MG63 (cell line): Measurements from ENCODE around the gene ZNF805. TPM values are rescaled to one million over a fixed set of nuclear protein-coding genes. Genes with fewer than 3 reads are reported as not detected.
"Not testable (repeated sequence)": the region's sequence is repeated elsewhere in the genome, so short reads cannot be mapped to it uniquely, and the experiment has no call there.

ENCODE experiments used
- DNase-seq: peaks from one replicate; pipeline ENCODE4 v3.0.0-alpha.2; 2020
- H3K27me3 ChIP-seq: fragments of 250-450 bp; sonication (Bioruptor Pico); 2 replicates; pipeline ENCODE4 v1.5.1; 2020; ENCODE audit warnings: mild to moderate bottlenecking, moderate library complexity
- H3K36me3 ChIP-seq: fragments of 250-450 bp; sonication (Bioruptor Pico); 2 replicates; pipeline ENCODE4 v1.5.1; 2020; ENCODE audit warnings: mild to moderate bottlenecking, moderate library complexity
- H3K4me3 ChIP-seq: fragments of 250-450 bp; sonication (Bioruptor Pico); 2 replicates; pipeline ENCODE4 v1.5.1; 2020; ENCODE audit warnings: mild to moderate bottlenecking, moderate library complexity
- H3K9me3 ChIP-seq: fragments of 250-450 bp; sonication (Bioruptor Pico); 2 replicates; pipeline ENCODE4 v1.5.1; 2020; ENCODE audit warnings: mild to moderate bottlenecking, moderate library complexity
- total RNA-seq: library from RNA; depleted of rRNA; stranded (reverse); fragments of >200 nt; shearing (Covaris generic); gene quantifications from 2 replicates; pipeline ENCODE4 v1.2.3, GENCODE V29; 2014; ENCODE audit warnings: low replicate concordance

The ZNF805 gene
- total RNA-seq, 1 experiment from 2014 or later, result 12.7 TPM

DNA sequence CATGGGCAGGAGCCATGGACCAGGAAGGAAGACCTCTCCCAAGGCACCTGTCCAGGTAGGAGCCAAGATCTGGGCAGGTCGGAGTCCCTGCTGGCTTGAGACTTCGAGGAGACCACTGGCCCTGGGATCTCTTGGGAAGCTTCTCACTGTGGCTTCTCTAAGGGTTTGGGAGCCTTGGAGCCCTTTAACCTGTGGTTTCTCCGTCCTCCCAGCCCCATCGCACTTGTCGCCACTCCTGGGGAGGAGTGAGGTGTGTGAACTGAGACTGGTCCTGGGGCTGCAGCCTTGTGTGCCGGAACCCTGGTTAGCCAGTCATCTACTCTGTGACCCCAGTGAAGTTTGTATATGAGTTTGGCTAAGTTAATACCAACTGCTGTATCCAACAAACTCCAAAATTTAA is 8.2 kb downstream of the ZNF805 start:
- DNase-seq, result no peak
- H3K4me3 ChIP-seq, result no peak overlapping the region
- H3K9me3 ChIP-seq, result no peaks in the 10 kb centered on the region
- no peaks in the 10 kb centered on the region for H3K27me3 ChIP-seq
- peaks cover 84% of the 10 kb centered on the region for H3K36me3 ChIP-seq

GRCh38 chr19:57249329-57249728 is 8.9 kb downstream of the ZNF805 start:
- H3K27me3 ChIP-seq, result no peaks in the 10 kb centered on the region
- peaks cover 87% of the 10 kb centered on the region for H3K36me3 ChIP-seq
- no peak for DNase-seq
- H3K9me3 ChIP-seq, result no peaks in the 10 kb centered on the region
- no peak overlapping the region for H3K4me3 ChIP-seq

GRCh38 chr19:57253767-57254166 is 13.3 kb downstream of the ZNF805 start:
- H3K4me3 ChIP-seq, H3K27me3 ChIP-seq, H3K9me3 ChIP-seq: not testable (repeated sequence)
- H3K36me3 ChIP-seq, result peaks cover 67% of the 10 kb centered on the region
- peak; percentile 18 for DNase-seq

DNA sequence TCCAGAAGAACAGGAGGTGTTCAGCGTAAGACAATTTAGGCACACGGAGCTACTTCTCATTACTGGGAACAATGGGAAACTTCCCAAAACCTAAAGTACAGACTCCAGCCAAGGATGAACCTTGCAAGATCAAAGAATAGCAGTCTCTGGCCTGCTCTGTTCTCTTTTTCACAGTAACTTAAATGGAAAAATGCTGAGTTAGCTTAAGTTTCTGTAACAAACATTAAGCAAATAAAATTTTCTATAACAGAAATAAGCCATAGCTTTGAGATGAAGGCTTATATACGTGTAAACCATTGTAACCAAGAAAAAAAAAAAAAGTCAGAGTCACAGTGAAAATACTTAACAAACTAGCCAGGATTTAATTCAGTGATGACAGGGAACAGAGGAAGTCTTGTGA is 21.6 kb downstream of the ZNF805 start:
- Histone ChIP-seq H3K9me3 (no peaks in the 10 kb centered on the region), H3K4me3 (no peak overlapping the region), H3K36me3 (peaks cover 45% of the 10 kb centered on the region), H3K27me3 (no peaks in the 10 kb centered on the region)
- no peak for DNase-seq

GRCh38 chr19:57263244-57263741 is 22.9 kb downstream of the ZNF805 start:
- DNase-seq, result no peak
- H3K9me3 ChIP-seq, result no peaks in the 10 kb centered on the region
- no peak overlapping the region for H3K4me3 ChIP-seq
- peaks cover 45% of the 10 kb centered on the region for H3K36me3 ChIP-seq
- no peaks in the 10 kb centered on the region for H3K27me3 ChIP-seq

DNA sequence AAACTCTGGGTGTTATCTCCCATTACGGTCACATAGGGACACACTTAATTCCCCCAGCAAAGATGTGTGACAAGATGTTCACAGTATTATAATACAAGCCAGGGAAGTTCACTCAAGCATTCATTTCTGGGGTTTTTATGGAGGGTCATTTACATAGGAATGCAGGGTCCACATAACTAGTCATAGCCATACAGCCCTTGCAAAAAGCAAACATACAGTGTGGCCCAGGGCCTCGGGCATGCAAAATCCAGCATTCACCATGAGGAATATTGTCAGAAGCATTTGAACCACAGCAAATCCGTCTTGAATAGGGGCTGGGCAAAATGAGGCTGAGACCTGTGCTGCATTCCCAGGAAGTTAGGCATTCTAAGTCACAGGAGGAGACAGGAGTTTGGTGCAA is 26.9 kb downstream of the ZNF805 start:
- Histone ChIP-seq H3K9me3 (no peaks in the 10 kb centered on the region), H3K36me3 (peaks cover 12% of the 10 kb centered on the region), H3K27me3 (no peaks in the 10 kb centered on the region), H3K4me3 (no peak overlapping the region)
- DNase-seq, result no peak

- DNase-seq, result no peak
These were observed 29.3 kb downstream of the ZNF805 start for GRCh38 chr19:57269515-57270250.

DNA sequence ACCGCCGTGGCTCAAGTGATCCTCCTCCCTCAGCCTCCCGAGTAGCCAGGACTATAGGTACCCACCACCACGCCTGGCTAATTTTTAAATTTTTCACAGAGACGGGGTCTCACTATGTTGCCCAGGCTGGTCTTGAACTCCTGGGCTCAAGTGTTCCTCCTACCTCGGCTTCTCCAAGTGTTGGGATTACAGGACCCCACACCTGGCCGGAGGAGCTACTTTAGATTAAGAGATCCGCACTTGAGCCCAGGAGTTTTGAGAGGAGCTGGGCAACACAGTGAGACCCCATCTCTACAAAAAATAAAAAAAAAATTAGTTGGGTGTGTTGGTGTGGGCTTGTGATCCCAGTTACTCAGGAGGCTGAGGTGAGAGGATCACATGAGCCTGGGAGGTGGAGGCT is 30.8 kb downstream of the ZNF805 start:
- DNase-seq, result no peak
- H3K4me3 ChIP-seq, result no peak overlapping the region
- no peaks in the 10 kb centered on the region for H3K9me3 ChIP-seq
- H3K36me3 ChIP-seq, result peaks cover 4% of the 10 kb centered on the region
- H3K27me3 ChIP-seq, result no peaks in the 10 kb centered on the region

More at GRCh38 chr19:57269515-57270250, 29.3 kb downstream of the ZNF805 start:
- Histone ChIP-seq H3K27me3 (no peaks in the 10 kb centered on the region), H3K9me3 (no peaks in the 10 kb centered on the region), H3K36me3 (peaks cover 4% of the 10 kb centered on the region), H3K4me3 (no peak overlapping the region)

- Histone ChIP-seq H3K36me3 (peaks cover 4% of the 10 kb centered on the region), H3K9me3 (no peaks in the 10 kb centered on the region), H3K27me3 (no peaks in the 10 kb centered on the region), H3K4me3 (no peak overlapping the region)
- no peak for DNase-seq
These were observed 32.6 kb downstream of the ZNF805 start for GRCh38 chr19:57273014-57273413.

- no peaks in the 10 kb centered on the region for H3K9me3 ChIP-seq
- no peak for DNase-seq
- no peak overlapping the region for H3K4me3 ChIP-seq
- peaks cover 13% of the 10 kb centered on the region for H3K36me3 ChIP-seq
- H3K27me3 ChIP-seq, result no peaks in the 10 kb centered on the region
These were observed 36.0 kb downstream of the ZNF805 start for GRCh38 chr19:57276430-57276829.

DNA sequence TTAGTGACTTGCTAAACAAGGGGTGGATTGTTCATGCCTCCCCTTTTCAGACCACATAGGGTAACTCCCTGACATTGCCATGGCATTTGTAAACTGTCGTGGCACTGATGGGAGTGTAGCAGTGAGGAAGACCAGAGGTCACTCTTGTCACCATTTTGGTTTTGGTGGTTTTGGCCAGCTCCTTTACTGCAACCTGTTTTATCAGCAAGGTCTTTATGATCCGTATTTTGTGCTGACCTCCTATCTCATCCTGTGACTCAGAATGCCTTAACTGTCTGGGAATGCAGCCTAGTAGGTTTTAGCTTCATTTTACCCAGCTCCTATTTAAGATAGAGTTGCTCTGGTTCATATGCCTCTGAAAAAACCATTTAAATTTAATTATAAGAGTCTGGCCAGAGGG is 38.0 kb downstream of the ZNF805 start:
- not testable (repeated sequence) for H3K4me3 ChIP-seq, DNase-seq
- H3K36me3 ChIP-seq, result peaks cover 29% of the 10 kb centered on the region

DNA sequence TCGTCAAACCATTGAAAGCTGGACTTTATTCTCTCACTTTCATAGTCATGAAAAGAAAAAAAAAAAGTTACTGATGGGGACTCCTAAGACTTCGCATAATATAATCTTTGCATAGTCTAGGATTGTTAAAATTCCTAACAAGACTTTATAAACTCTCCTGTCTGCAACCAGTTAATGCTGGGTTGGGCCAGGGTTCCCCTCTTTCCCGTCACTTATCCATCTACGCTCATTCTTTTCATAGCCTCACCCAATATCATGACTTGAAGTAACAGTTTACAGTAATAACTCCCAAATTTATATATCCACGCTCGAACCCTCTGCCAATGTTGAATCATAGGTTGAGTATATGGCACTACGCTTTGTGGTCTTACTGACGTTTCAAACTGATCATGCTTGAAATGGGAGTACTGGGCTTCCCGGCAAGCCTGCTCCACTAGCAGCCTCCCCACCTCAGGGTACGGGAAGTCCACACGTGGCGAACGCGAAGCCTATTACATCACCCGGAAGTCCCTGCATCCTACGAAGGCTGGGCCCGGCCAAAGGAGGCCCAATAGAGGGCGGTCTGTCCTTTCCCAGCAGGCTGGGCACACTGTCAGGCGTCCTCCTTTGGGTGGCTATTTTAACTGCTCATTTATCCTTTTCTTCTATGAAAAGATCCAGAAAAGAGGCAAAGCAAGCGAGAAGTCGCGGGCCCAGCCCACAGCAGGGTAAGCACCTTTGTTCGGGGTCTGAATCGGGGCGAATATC is 39.2 kb downstream of the ZNF805 start:
- H3K36me3 ChIP-seq, result peaks cover 35% of the 10 kb centered on the region
- DNase-seq, result peak; percentile 96
- H3K27me3 ChIP-seq, result no peaks in the 10 kb centered on the region
- peak overlapping the region; percentile 78 for H3K4me3 ChIP-seq
- no peaks in the 10 kb centered on the region for H3K9me3 ChIP-seq

More for the DNA sequence above, 38.0 kb downstream of the ZNF805 start:
- H3K9me3 ChIP-seq, H3K27me3 ChIP-seq: not testable (repeated sequence)

DNA sequence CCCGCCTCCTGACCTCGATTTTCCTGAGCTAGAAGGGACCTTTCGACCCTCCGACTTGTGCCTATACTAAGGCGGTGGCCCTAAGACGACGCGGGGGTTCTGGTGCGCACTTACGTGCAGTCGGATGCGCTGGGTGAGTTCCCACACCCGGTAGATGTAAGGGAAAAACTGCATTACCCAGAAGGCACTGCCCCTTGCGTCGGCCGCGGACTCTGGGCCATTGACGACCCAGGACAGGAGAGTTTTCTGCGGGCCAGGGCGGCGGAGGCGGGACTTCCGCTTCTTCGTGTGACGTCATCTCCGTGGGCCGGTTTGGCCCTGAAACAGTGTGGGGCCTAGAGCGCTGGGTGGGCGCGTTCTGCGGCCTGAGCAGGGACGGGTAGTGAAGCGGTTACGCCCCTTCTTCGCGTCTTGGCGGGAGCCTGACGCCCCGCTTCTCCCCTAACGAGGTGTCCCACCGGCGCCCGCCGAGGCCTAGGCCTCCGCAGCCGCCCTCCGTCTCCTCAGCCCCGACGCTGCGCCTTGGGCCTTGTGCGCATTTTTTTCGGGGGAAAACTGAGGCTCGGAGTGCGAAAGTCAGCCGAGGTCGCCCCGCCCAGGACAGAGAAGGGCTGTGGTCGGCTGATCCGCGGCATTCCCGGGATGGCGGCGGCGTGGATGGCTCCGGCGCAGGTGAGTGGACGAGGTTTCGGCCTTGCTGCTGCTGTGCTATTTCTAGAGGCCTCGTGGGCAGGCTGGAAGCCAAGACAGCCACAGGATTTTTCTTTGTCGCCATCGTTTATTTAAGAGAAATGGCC is 39.9 kb downstream of the ZNF805 start, which contains the start of gene ZNF460:
Gene ZNF460 (plus strand): TSS at position 321 of the 797 bp plus-strand sequence. CDS start 322 bp downstream, at position 643.
- DNase-seq, result peak; percentile 97
- no peaks in the 10 kb centered on the region for H3K27me3 ChIP-seq
- peak within 1 kb of the TSS; percentile 78 for H3K4me3 ChIP-seq
- peaks cover 42% of the 10 kb centered on the region for H3K36me3 ChIP-seq
- H3K9me3 ChIP-seq, result no peaks in the 10 kb centered on the region; the same call in 1 of the 2 replicates

DNA sequence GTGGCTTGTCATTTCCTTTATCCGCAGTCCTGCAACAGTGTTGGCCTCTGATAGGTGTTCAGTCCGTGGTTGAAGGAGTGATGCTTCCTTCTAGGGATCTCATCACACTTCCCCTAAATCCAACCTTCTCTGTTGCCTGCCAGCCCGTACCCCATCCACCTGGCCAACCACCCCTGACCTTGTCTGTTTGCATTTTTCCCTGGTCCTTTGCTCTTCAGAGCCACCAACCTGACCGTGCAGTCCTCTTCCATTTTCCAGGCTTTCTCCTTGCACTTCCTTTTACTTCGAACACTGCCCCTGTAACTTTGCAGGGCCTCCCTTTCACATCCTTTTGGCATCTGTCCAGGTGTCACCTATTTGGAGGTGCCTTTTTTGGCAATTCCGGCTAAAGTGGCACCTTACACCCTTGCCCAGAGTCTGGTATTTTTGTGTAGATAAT is 40.5 kb downstream of the ZNF805 start:
- no peak for DNase-seq
- H3K27me3 ChIP-seq, result no peaks in the 10 kb centered on the region
- peaks cover 2% of the 10 kb centered on the region; the same call in 1 of the 2 replicates for H3K9me3 ChIP-seq
- H3K36me3 ChIP-seq, result peaks cover 48% of the 10 kb centered on the region
- peak overlapping the region; percentile 78 for H3K4me3 ChIP-seq

GRCh38 chr19:57282011-57282643 is 41.7 kb downstream of the ZNF805 start:
- H3K9me3 ChIP-seq, result peaks cover 6% of the 10 kb centered on the region
- H3K27me3 ChIP-seq, result no peaks in the 10 kb centered on the region
- H3K36me3 ChIP-seq, result peaks cover 60% of the 10 kb centered on the region
- no peak for DNase-seq
- peak overlapping the region; percentile 78 for H3K4me3 ChIP-seq

DNA sequence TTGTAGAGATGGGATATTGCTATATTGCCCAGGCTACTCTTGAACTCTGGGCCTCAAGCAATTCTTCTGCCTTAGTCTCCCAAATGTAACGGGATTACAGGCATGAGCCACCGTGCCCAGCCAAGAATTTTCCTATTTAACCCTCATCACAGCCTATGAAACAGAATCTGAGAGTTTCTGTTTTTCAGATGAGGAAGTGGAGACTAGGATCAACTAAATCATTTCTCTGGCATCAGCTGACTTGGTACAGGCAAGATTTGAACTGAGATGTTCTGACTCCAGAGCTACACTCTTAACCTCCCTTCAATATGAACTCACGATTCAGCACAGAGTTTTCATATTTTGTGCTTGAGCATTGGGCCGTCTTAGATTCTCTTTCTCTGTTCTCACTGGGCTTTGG is 47.9 kb downstream of the ZNF805 start:
- no peaks in the 10 kb centered on the region for H3K27me3 ChIP-seq
- H3K36me3 ChIP-seq, result peaks cover 98% of the 10 kb centered on the region
- no peak overlapping the region for H3K4me3 ChIP-seq
- DNase-seq, result no peak
- H3K9me3 ChIP-seq, result peaks cover 56% of the 10 kb centered on the region
